ENCODE data around the gene NUP93.
A peak's percentile ranks its signal among the peaks of the same experiment; 100 is the strongest.

Gene NUP93

DNA sequence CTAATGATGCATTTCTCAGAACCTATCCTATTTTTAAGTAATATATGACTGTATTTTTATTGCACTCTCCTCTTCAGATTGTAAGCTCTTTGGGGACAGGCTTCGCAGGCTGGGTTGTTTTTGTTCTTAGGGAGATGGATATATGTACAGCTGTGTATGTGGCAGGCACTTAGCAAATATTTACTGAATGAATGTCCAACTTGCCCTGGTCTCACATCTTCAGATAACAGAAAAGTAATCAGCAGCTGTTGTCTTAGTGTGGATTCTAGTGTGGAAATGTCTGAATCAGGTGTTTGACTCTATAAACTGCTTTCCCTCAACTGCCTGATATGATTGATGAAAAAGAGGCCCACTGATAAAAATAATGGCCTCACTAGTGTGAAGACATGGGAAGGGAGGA lies 88.0 kb downstream of the NUP93 start:
- DNase-seq (ENCODE audit: low read depth), result no peak

GRCh38 chr16:56823081-56823733 lies 93.3 kb downstream of the NUP93 start:
- DNase-seq (ENCODE audit: low read depth), result no peak

DNA sequence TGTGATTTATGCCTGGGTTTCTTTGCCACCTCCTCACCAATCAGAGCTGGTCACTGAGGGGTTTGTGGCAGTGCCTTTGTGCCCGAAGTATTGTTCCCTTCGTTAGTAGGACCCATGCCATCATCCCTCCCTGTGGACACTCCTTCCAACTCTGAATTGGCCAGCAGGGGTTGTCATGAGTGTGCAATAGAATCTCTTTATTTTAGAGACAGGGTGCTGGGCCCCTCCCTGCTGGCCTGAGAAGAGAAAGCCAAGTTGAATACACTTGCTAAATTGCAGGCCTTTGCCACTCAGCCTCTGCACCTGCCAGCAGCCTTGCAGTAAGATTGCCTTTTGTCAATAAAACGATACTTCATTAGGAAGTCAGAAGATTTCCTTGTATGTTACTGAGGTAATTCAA lies 94.4 kb downstream of the NUP93 start:
- no peak for DNase-seq (ENCODE audit: low read depth)

GRCh38 chr16:56824804-56825203 lies 94.9 kb downstream of the NUP93 start:
- no peak for DNase-seq (ENCODE audit: low read depth)

DNA sequence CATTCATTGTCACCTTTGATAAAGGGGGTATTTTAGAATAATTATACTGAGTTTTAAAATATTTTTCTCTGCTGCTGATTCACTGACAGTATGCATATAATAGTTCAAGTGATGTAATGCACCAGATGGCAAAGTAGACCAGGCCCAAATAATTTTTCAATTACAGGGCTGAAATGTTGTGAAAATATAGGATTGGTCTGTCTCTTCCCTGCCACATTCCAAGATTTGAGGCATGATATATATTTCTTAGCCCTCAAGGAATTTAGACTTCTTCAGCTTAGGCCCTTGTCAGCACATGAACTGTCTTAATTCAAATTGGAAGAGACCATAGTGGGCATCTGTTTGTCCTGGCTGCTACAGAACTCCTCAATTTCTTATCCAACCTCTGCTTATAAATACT lies 95.9 kb downstream of the NUP93 start:
- no peak for DNase-seq (ENCODE audit: low read depth)

- DNase-seq (ENCODE audit: low read depth), result no peak
Measured at GRCh38 chr16:56828647-56829046, 98.7 kb downstream of the NUP93 start.

DNA sequence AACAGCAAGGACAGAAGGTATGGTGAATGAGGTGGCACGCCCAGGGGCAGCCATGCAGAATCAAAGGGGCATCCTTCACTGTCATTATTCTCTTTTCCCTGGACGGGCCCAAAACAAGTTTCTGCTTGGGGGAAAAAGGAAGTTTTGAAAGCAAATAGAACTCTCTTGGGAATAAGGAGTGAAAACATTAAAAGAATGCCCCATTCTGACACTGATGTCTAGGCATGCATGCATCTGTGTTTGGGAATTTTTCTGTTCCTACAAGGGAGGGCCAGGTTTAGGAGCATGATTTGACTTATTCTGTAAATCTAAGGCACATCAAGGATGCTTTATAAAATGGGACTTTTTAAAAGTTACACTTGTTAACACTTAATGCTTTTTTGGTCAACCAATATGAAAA lies 100.7 kb downstream of the NUP93 start:
- no peak for DNase-seq (ENCODE audit: low read depth)

GRCh38 chr16:56832768-56833167 lies 102.8 kb downstream of the NUP93 start:
- no peak for DNase-seq (ENCODE audit: low read depth)

GRCh38 chr16:56833243-56833970 lies 103.5 kb downstream of the NUP93 start:
- no peak for DNase-seq (ENCODE audit: low read depth)

DNA sequence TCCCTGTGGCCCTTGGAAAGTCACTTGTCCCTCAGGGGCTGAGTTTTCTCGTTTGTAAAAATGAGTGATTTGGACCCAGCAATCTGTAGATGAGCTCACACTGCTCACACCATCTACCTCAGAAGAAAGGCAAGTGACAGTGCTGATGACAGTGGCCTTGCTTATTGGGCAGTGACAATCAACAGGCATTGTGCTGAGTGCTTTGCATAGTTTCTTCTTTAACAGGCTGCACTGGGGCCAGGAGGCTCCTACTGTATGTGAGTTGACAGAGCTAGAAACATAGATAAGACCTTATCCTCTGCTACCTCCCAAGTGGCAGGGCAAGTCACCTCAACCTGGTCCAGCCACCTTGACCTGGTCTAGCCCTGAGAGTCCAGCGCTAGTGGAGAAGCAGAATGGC lies 105.4 kb downstream of the NUP93 start:
- DNase-seq (ENCODE audit: low read depth), result no peak

DNA sequence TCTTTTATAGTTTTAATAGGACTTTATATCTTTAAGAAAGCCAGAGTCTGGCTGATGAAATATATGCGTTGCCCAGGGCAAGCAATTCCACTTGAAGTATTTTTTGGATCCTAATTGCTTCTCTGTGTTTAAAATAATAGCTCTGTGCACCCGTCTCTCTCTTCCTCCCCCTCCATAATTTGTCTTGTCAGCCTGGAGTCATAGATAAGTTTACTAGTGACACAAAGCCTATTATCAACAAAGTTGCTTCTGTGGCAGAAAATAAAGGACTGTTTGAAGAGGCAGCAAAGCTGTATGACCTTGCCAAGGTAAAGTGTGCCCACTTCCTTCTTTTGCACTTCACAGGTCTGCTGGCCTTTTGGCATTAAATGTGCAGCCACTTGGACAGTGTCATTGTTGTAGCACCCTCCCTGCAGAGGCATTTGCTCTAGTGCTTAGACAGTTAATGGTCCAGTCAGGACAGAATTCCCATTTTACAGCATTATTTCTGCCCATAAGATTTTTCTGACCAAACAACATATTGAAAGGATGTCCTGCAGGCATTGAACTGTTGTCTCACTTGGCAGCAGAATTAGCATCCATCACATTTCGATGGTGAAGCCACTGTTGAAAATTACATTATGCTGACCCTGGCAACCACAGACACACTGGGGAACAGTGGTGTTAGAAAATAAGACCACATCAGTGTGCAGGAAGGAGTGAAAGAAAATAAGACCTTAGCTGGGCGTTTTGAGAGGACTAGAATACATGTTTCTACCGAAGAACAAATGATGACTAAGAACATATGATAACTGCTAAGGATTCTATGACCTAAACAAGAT lies 106.7 kb downstream of the NUP93 start:
- DNase-seq (ENCODE audit: low read depth), result no peak

DNA sequence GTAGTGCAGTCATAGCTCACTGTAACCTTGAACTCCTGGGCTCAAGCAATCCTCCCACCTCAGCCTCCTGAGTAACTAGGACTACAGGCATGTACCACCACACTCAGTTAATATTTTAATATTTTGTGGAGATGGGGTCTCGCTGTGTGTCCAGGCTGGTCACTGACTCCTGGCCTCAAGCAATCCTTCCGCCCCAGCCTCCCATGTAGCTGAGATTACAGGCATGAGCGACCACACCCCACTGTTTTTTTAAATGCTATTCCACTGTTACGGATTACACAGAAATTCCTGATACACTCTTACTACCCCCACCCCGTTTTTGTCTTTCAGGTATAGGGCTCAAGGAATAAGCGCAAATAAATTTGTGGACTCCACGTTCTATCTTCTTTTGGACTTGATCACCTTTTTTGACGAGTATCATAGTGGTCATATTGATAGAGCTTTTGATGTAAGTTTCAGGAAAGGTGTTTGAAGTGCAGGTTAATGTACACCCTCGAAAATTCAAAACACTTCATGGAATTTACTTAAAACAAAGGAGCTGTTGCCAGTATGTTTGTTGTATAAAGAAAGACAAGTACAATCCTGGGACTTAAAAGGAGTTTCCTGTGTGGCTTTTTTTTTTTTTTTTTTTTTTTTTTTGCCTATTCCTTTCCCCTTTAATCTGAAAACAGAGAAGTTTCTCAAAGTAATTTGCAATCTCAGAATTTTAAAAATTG lies 108.9 kb downstream of the NUP93 start:
- no peak for DNase-seq (ENCODE audit: low read depth)

DNA sequence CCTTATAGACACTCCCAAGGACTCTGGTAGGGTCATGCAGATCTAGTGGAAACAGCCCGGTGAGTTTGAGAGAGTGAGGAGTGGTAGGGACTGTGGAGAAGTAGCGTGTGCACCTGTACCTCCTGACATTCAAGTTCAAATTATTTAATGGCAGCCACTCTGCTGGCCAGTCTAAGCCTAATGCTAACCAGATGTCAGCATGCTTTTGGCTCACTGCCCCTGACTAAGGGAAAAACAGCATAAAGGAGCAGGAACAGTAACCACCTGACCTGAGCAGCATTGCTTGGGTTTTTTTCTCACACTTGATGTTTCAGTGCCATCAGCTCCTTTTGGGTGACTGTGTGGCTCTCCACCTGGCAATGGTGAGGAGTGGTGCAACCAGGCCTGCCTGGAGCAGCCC lies 111.3 kb downstream of the NUP93 start:
- DNase-seq (ENCODE audit: low read depth), result peak; percentile 38

GRCh38 chr16:56841659-56842058 lies 111.7 kb downstream of the NUP93 start:
- DNase-seq (ENCODE audit: low read depth), result no peak

DNA sequence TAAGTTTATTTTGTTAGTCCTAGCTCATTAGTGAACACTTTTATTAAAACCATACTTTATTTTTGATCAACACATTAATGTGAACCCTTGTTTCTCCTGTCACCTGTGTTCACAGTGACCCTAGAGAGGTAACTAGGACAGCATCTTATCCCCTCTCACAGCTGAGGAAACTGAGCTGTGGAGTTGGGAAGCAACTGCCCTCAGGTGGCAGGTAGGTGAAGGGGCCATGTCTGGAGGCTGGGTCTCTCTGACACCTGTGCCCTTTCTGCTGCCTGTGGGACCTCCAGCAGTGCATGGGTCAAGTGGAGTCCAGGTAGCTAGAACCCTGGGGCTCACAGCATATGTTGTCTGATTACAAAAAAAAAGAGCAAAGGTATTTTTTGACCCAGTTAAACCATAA lies 112.2 kb downstream of the NUP93 start:
- no peak for DNase-seq (ENCODE audit: low read depth)

- DNase-seq (ENCODE audit: low read depth), result no peak
Measured at GRCh38 chr16:56844056-56844455, 114.1 kb downstream of the NUP93 start.

DNA sequence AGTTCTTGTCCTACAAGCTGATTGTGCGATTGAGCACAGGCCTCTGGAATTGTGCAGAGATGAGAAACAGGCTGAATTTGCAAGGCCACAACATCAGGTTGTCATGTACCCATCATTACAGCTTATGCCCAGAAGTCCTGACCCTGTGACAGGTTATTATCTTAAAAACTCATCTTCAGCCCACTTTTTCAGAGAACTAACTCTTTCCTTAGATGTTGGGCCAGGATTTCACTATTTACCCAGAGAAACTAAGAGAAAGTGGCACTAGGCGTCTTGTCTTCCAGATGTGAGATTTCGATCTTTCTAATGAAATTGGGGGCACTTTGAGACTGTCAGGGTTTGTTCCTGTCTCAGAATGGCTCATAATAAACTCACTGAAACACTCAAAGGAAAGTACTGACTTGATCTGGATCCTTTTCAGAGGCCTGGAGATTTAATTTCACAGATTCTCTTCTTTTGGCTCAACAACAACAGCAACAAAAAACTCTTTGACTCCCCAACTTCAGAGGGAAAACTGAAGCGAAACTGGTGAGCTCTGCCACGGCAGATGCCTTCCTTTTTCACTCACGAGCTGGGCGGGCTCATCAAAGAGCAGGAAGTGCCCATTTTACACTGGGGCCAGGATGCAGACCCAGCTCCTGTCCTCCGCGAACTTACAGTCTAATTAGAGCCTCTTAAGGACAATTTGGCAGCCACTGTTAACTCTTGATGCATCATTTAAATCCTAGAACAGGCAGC lies 117.4 kb downstream of the NUP93 start:
- no peak for DNase-seq (ENCODE audit: low read depth)

- DNase-seq (ENCODE audit: low read depth), result peak; percentile 48
Measured at GRCh38 chr16:56848029-56848936, 118.4 kb downstream of the NUP93 start.

GRCh38 chr16:56848955-56849689 lies 119.2 kb downstream of the NUP93 start:
- DNase-seq (ENCODE audit: low read depth), result peak; percentile 42

Measured in GM04503 (cell line).